Measurements from ENCODE around the gene ACOX2. TPM values are rescaled to one million over a fixed set of nuclear protein-coding genes. Genes with fewer than 3 reads are reported as not detected.

The ACOX2 gene
- total RNA-seq, 1 experiment from 2014 or later: 3.5 TPM

DNA sequence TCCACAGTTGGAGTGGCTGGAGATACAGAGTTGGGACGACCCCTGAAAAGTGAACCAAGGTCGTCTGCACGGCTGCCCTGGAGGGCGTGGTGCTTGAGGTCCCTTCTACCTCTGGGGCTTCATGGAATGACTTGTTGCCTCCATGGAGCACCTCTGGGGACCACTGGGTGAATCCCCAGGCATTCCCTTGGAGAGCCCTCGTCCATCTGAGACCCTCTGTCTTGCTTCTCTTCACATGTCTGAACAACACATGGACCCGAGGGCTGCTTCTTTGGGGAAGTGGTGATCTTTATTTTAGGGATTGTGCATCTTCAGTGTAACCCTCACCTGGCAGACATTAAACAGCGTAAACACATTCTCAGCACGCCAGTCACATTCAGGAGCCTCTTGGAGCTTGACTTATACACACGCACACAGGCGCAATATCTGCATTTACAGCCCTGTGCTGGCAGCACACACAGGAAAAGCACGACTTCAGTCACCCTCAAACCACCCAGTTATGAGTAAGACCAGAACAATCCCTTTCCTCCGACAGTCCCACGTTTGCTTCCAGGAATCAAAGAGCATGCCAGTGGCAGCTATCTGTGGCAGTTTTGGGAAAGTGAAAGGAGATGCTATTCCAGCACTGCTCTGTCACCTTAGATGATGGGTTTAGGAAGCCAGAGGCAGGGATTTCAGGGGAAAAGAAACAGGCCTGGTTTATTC is 27.6 kb upstream of the ACOX2 start:
- H2AFZ ChIP-seq: no peak overlapping the region
- H3K4me2 ChIP-seq: 0 out of 2 replicates have a peak overlapping the region, but pooled peaks have one; percentile 14
- no peaks in the 10 kb centered on the region for H3K9me3 ChIP-seq (ENCODE audit: insufficient read depth, low read depth)
- no peaks in the 10 kb centered on the region for H3K79me2 ChIP-seq (ENCODE audit: low read depth)
- peaks cover 17% of the 10 kb centered on the region; the same call in 1 of the 2 replicates for H3K4me1 ChIP-seq (replicated peaks; ENCODE audit: insufficient read depth)
- H3F3A ChIP-seq (ENCODE audit: insufficient read depth, low read depth): peaks cover 6% of the 10 kb centered on the region; the same call in 1 of the 2 replicates
- peak; percentile 48 to 63 for DNase-seq
- H3K4me3 ChIP-seq: no peak overlapping the region
- H3K27ac ChIP-seq: no peak overlapping the region
- H3K27me3 ChIP-seq (ENCODE audit: insufficient read depth, low read depth): no peaks in the 10 kb centered on the region
- no peaks in the 10 kb centered on the region for H3K36me3 ChIP-seq (ENCODE audit: low read depth)
- BruUV-seq (replicated peaks): no TSS peak
- ChIA-PET POLR2A (ENCODE audit: unreplicated experiment) (no interaction called here), CTCF (interaction anchor here (1.0 kb wide), 1 partner anchor 66 kb away, joined by 5 read pairs; no protein-coding TSS in a partner anchor)
- H3K9me2 ChIP-seq (ENCODE audit: insufficient read depth): no peaks in the 10 kb centered on the region
- H4K20me1 ChIP-seq (ENCODE audit: insufficient read depth): no peaks in the 10 kb centered on the region
- intact Hi-C loops (cut with micrococcal nuclease; ENCODE audit: unreplicated experiment): loop anchor here (5.0 to 10.0 kb wide), 4 partner anchors 433 to 1250 kb away; no protein-coding TSS in a partner anchor
- TF ChIP-seq, protein P1, sequence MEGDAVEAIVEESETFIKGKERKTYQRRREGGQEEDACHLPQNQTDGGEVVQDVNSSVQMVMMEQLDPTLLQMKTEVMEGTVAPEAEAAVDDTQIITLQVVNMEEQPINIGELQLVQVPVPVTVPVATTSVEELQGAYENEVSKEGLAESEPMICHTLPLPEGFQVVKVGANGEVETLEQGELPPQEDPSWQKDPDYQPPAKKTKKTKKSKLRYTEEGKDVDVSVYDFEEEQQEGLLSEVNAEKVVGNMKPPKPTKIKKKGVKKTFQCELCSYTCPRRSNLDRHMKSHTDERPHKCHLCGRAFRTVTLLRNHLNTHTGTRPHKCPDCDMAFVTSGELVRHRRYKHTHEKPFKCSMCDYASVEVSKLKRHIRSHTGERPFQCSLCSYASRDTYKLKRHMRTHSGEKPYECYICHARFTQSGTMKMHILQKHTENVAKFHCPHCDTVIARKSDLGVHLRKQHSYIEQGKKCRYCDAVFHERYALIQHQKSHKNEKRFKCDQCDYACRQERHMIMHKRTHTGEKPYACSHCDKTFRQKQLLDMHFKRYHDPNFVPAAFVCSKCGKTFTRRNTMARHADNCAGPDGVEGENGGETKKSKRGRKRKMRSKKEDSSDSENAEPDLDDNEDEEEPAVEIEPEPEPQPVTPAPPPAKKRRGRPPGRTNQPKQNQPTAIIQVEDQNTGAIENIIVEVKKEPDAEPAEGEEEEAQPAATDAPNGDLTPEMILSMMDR (conservative IDR thresholded peaks at IDR 0.05): no peak
- no peak for TF ChIP-seq EZH2 (IDR thresholded peaks at IDR 0.05; ENCODE audit: low read depth)

DNA sequence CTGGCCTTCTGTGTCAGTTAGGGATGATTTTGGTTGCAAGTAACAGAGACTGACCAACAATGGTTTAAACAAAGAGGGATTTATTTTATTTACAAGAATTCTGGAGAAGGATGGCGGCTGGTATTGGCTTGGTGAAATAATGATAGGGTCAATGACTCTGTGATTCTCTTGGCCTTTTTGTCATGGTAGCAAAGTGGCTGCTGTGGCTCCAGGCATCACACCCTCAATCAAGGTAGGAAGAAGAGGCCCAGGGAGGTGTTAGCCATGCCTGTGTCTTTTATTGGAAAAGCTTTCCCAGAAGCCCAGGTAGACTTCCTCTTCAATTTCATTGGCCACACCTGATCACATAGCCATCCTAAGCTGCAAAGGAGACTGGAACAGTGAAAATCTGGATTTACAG is 27.1 kb upstream of the ACOX2 start:
- H3K27ac ChIP-seq: no peak overlapping the region
- H3K4me3 ChIP-seq: no peak overlapping the region
- no peaks in the 10 kb centered on the region for H4K20me1 ChIP-seq (ENCODE audit: insufficient read depth)
- BruUV-seq (replicated peaks): no TSS peak
- no peak for DNase-seq
- H3K4me2 ChIP-seq: no peak overlapping the region
- no peaks in the 10 kb centered on the region for H3K9me2 ChIP-seq (ENCODE audit: insufficient read depth)
- H3K27me3 ChIP-seq (ENCODE audit: insufficient read depth, low read depth): no peaks in the 10 kb centered on the region
- H3F3A ChIP-seq (ENCODE audit: insufficient read depth, low read depth): peaks cover 6% of the 10 kb centered on the region; the same call in 1 of the 2 replicates
- ChIA-PET POLR2A (ENCODE audit: unreplicated experiment) (no interaction called here), CTCF (no interaction called here)
- no peaks in the 10 kb centered on the region for H3K79me2 ChIP-seq (ENCODE audit: low read depth)
- TF ChIP-seq EZH2 (IDR thresholded peaks at IDR 0.05; ENCODE audit: low read depth): no peak
- TF ChIP-seq, protein P1 (conservative IDR thresholded peaks at IDR 0.05): no peak
- H2AFZ ChIP-seq: no peak overlapping the region
- H3K9me3 ChIP-seq (ENCODE audit: insufficient read depth, low read depth): no peaks in the 10 kb centered on the region
- peaks cover 17% of the 10 kb centered on the region; the same call in 1 of the 2 replicates for H3K4me1 ChIP-seq (replicated peaks; ENCODE audit: insufficient read depth)
- H3K36me3 ChIP-seq (ENCODE audit: low read depth): no peaks in the 10 kb centered on the region
- intact Hi-C loops (cut with micrococcal nuclease; ENCODE audit: unreplicated experiment): loop anchor here (5.0 to 10.0 kb wide), 4 partner anchors 433 to 1251 kb away; no protein-coding TSS in a partner anchor

DNA sequence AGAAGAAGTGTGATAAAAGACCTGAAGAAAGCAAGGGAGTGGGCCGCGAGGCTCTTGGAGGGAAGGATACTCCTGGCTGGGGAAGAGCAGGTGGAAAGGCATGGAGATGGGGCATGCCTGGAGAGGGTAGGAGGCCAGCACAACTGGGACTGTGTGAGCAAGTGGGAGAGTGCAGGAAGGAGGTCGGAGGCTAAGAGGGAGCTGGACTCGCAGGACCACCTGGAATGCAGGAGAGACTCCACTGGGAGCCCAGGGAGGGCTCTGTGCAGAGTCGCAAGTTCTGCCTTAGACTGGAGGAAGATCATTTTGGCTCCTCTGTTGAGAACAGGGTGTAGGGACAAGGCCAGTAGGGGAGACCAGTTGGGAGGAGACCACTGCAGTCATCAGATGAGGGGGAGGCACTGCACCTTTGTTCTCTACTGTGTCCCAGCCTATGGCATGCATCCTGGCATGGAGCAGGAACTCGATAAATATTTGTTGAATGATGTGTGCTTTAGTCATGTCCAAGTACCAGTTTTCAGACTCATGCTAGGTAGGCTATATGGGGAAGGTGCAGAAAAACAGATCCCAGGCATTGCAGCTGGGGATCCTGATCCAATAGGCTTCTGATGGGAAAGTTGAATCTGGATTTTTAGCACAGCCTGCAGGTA is 26.5 kb upstream of the ACOX2 start:
- BruUV-seq (replicated peaks): no TSS peak
- no peak overlapping the region for H3K4me2 ChIP-seq
- intact Hi-C loops (cut with micrococcal nuclease; ENCODE audit: unreplicated experiment): loop anchor here (5.0 to 10.0 kb wide), 4 partner anchors 434 to 1251 kb away; no protein-coding TSS in a partner anchor
- no peaks in the 10 kb centered on the region for H3K9me2 ChIP-seq (ENCODE audit: insufficient read depth)
- TF ChIP-seq EZH2 (IDR thresholded peaks at IDR 0.05; ENCODE audit: low read depth): no peak
- TF ChIP-seq, protein P1 (conservative IDR thresholded peaks at IDR 0.05): no peak
- H3K79me2 ChIP-seq (ENCODE audit: low read depth): no peaks in the 10 kb centered on the region
- DNase-seq: peak; percentile 20 to 74
- H3K36me3 ChIP-seq (ENCODE audit: low read depth): no peaks in the 10 kb centered on the region
- no peak overlapping the region for H2AFZ ChIP-seq
- no peaks in the 10 kb centered on the region for H3K27me3 ChIP-seq (ENCODE audit: insufficient read depth, low read depth)
- peaks cover 17% of the 10 kb centered on the region; the same call in 1 of the 2 replicates for H3K4me1 ChIP-seq (replicated peaks; ENCODE audit: insufficient read depth)
- no peak overlapping the region for H3K27ac ChIP-seq
- POLR2A ChIA-PET (ENCODE audit: unreplicated experiment): no interaction called here
- CTCF ChIA-PET: no interaction called here
- H3K4me3 ChIP-seq: no peak overlapping the region
- peaks cover 6% of the 10 kb centered on the region; the same call in 1 of the 2 replicates for H3F3A ChIP-seq (ENCODE audit: insufficient read depth, low read depth)
- H3K9me3 ChIP-seq (ENCODE audit: insufficient read depth, low read depth): no peaks in the 10 kb centered on the region
- no peaks in the 10 kb centered on the region for H4K20me1 ChIP-seq (ENCODE audit: insufficient read depth)
